ENCODE measurements around the gene DHRS3.

Gene DHRS3

DNA sequence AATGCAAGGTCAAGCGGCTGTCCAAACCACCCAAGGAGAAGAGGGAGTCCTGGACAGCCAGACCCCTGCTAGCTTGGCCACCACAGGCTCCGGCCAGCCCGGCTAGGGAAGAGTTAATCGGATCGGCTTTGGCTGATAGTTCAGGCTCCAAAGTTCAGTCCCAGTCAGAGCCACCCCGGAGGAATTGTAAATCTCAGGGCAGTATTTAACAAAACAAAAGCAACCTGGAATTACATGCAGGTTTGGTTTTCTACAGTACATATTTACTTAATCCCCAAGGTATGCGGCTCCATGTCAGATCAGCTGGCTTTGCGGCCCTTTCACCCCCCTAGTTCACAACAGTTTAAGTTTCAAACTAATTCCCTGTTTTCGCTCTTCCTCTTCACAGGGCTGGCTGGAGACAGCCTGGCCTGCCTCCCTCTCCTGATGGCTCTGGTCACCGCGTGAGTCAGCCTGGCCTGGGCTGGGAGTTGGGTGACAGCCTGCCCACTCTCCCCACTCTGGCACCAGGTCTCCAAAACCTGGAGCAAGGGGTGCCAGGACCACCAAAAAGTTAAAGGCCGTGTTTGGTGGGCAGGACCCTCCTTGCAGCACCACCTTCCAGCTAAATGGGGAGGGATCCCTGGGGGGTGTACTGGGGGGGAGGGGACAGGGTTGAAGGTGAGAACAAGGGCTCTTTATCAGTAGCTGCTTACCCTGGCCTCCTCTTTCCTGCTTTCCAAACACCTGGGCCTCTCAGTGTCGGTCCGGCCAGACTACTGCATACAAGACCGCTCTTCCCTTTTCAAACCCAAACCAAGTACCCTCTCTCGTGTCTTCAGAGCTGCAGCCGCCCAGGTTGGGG lies 1.9 kb downstream of the DHRS3 start:
- no peak for DNase-seq

DNA sequence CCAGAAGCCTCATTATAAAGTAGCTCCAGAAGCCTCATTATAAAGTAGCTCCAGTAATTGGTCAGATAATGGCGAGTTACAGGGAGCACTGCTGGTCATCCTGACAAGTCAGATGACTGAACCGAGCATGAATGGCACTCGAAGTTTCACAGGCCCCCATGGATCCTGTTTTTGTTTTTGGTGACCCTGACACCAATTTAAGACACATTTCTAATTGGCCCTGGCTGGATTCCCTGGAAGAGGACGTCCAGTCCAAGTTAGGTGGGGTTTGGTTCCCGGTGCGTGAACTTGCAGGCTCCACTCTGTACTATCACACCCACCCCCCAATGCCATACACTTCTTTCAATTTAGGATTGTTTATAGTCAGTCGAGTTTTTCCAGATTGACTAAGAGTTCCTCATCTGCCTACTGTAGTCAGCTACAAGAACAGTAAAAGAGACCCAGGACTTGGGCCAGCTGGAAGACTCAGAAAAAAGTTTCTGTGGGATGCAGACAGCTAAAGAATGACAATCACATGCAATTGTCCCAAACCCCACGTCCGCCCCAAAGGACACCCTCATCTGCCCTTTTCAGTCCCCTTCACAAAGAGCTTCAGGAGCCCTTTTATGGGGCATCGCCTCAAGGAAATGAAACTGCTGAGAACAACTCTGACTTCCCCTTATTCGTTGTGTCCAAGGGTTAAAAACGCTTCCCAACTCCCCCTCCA lies 2.7 kb downstream of the DHRS3 start:
- DNase-seq = no peak

DNA sequence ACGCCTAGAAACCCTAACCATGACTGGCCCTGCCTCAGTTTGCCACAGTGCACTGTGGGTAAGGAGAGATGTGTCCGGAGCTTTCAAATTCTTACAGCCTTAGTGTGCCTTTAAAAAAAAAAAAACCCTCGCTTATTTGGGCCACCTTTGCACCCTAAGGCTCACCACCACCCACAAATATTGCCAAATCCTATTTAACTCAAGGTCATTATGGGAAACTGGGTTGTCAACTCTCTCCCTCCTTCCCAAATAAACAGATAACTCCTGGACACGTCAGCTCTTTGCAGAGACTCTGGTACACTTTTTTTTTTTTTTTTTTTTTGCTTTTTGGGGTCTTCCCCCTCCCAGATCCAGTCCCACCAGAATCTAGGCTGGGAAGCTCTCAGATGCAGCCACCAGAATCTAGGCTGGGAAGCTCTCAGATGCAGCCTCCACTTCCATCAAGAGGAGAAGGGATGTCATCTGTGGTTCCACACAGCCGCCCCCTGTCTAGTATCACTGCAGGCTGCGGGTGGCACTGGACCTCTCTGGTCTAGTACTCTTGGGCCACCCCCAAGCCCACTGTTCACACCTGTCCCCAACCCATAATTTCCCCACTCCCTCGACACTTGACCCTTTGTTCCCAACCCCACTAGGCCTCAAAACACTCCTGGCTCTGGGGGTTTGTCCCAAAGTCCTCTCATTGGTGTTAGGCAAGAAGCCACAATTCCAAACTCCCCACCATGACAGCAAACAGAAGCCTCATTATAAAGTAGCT lies 3.4 kb downstream of the DHRS3 start:
- no peak for DNase-seq

DNA sequence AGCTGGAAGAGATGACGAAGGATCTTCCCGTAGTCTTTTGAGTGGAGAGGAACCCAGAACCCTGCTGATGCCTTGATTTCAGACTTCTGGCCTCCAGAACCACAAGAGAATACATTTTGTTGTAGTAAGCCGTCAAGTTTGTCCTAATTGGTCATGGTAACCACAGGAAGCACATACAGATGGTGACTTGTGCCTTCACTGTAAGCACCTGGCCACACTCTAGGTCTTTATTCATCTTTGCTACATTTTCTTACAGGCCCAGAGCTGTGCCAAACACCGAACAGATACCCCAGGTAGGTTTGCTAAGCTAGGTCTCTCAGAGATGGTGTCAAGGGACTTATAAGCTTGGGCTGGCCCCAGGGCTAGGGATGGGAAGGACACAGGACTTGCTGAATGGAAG lies 4.8 kb downstream of the DHRS3 start:
- no peak for DNase-seq

DNA sequence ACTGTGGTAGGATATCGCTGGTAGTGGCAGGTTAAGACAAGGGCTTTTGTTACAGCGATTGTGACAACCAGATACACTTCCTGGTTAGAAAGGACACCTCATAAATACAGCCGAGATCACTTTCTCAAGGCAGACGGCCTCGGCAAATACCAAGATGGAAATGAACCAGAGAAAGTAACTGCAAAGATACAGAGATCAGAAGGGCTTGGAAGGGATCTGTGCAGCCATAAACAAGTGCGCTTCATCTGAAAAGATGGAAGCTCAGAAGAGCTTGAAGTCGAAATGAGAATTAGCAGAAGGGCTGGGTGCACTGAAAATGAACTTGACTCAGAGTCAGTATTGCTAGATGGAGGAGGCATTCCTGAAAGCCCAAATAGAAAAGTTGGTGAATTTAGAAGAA lies 7.1 kb downstream of the DHRS3 start:
- no peak for DNase-seq

DNA sequence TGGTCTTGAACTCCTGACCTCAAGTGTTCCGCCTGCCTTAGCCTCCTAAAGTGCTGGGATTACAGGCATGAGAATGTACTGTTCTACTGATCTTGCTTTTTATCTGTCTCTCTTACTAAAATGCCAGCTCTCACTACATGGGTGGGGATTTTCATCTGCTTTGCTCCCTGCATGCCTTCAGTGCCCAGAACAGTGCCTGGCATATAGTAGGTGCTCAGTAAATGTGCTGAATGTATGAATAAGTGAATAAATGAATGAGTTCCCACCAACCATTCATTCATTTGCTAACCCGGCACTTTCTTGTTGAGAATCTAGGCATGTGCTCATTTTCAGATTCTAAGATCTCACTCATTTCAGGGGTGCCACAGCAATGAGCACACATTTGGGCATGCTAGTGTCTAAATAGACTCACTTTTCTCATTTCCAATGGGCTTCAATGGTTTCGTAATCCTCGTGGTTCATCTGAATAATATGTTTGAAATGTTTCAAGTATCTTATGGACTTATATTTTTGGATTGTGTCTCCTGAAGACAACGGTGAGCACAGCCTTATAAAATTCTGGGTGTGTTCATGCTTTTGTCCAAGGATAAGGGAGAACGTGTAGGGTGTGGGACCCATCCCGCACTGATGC lies 7.6 kb downstream of the DHRS3 start:
- DNase-seq = no peak

DNA sequence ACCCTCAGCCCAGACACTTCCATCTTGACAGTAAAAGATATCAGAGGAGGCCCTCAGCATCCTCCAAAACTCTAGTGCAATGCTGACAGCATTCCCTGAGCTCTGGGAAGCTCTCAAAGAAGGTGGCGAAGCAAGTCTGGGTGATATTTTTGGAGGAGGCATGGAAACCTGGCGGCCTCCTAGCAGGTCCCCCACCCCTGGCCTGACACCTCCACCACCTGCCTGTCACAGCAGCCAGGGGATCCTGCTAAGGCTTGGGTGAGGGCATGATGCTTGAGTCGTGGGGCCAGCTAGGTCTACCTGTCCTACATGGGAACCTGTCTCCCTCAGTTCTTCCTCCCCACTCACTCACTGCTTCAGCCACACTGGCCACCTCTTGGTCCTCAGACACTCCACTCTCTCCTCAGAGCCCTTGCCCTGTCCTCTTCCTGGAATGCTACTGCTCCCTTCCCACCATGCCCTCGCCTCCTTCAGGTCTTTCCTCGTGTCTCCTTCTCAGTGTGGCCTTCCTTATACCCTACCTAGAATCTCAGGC lies 8.5 kb downstream of the DHRS3 start:
- DNase-seq = no peak

DNA sequence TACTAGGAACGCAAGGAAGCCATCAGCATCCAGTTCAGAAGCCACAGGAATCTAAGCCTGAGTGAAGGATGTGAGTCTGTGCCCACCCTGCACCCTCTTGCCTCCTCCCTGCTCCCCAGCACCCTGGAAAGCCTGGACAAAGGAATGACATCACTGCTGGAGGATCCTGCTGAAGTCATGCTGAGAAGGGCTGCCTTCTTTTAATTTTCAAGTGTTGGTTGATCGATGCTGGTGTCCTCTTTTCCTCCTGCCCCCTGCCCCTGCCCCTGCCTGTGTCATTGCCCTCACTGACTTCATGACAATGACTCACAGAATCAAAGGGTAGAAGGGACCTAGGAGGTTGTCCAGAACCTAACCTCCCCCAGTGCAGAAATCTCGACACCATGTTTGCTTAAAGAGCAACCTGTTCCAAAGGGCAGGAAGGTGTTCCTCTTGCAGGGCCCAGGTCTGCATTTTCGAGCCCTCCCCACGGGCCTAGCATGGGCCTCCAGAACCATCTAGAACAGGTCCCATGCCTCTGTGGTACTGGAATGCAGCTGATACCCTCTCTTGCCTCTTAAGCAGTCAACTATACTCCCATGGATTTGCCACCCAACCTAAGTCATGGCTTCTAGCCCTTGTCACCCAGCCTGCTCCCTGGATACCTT lies 9.6 kb downstream of the DHRS3 start:
- DNase-seq = no peak

DNA sequence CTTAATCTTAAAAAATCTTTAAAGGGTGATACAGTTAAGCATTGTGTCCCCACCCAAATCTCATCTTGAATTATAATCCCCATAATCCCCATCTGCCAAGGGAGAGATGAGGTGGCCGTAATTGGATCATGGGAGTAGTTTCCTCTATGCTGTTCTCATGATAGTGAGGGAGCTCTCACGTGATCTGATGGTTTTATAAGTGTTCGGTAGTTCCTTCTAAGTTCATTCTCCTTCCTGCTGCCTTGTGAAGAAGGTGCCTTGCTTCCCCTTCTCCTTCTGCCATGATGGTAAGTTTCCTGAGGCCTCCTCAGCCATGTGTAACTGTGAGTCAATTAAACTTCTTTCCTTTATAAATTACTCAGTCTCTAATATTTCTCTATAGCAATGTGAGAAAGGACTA lies 10.7 kb downstream of the DHRS3 start:
- no peak for DNase-seq

DNA sequence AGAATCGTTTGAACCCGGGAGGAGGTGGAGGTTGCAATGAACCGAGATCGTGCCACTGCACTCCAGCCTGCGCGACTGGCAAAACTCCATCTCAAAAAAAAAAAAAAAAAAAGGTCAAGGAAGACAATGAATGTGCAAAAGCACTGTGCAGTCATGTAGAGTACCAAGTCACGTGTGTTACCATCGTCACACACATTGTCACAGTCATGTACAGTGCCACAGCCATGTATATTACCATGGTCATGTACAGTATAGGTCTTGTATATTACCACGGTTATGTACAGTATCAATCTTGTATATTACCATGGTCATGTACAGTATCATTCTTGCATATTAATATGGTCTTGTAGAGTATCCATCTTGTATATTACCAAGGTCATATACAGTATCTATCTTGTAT lies 13.0 kb downstream of the DHRS3 start:
- no peak for DNase-seq

DNA sequence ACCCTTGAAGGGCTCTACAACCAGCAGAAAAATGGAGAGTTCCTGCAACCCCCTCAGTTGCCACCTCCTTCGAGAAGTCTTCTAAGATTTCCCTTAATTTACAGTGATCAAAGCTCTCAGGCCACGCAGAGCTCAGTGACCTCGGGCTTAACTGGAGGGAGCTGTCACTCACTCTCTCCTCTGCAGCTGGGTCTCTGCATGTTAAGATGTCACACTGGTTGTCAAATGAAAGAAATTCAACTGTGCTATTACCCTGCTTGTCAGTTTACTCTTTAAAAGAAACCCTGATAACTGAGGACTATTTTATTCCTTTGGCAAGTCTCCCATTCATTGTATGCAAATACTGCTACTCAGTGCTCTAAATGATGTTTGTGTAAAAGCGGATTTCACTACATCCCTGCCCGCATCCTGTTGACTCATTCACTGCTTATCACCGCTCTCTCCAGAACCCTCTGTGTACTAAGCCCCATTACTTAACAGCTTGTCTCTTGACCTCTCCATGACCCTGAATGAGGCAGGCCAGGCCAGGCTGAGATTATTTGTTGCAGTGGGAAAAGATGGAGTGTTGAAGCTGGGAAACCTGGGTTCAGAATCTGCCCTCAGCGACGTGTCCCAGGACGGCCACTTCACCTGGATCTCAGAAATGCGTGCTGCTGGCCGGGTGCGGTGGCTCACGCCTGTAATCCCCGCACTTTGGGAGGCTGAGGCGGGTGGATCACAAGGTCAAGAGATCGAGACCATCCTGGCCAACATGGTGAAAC lies 13.7 kb downstream of the DHRS3 start:
- peak in 1 of 4 experiments; percentile 17 for DNase-seq

DNA sequence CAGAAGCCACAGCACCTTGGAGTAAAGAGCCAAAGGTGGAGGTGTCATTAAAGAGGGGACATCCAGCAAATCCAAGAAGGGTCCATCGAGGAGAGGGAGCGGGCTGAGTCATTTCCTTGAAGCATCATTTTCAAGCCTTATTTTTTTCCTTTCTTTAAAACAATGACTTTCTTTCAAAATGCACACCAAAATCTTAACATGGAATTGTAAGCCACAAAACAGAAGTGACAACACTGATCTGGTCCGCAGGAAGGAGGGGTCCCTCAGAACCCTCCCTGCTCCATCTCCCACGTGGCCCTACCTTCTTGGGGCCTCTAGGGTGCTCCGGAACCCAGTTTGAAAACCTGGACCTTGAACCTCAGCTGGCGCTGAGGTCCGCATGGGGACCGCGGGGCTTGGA lies 14.8 kb downstream of the DHRS3 start:
- no peak for DNase-seq

DNA sequence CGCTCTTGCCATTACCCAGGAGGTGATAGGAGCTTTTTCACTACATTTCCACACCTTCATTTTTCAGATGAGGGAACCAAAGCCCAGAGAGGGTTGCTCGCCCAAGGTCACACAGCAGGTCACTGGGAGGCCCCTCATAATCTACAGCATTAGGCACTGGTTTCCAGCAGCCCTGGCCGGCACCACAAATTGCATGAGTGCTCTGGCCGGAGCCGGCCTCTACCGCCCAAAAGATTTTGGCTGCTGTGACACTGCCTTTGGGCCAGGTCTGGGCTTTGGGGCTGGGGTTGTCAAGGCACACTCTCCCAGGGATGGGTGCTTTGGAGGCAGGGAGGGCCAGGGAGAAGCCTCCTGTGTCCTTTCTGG lies 15.4 kb downstream of the DHRS3 start:
- DNase-seq = no peak

DNA sequence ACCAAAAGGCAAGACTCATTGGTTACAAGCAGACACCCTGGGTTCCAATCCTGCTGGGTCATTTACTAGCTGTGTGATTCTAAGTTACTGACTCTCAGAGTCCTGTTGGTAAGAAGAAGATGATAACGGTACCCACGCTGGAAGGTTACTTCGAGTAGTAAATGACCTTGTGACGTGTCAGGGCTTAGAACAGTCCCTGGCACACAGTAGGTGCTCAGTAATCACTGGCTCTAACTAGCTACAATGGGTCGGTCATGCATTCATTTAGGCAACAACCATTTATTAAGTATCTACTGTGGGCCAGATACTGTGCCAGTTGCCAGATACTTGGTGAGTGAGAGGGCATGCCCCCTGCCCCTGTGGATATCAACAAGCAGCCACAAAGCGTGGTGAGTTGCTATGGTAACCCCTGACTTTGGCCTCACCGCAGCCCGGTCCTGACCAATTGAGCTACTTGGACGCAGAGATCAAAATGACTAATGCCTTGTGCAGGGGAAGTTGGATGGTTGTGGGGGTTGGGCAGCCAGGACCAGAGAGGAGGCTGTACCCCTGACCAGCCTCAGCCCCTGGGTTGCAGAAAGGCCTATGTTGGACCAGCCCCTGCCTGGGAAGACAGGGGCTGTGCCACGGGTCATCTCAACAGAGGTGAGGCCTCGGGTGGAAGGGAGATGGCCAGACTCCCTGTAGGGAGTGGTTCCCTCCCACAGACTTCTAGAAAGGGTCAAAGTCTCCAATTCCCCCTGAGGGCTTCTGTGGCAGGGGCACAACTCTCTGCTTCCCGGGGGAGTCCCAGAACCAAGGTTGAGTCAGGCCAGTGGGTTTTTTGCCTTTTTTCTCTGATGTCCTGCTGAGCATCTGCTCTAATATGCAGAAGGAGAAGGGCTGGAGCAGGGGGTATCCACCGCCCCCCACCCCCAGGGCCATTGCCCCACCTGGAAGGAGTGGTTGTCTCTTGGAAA lies 16.0 kb downstream of the DHRS3 start:
- DNase-seq = no peak

DNA sequence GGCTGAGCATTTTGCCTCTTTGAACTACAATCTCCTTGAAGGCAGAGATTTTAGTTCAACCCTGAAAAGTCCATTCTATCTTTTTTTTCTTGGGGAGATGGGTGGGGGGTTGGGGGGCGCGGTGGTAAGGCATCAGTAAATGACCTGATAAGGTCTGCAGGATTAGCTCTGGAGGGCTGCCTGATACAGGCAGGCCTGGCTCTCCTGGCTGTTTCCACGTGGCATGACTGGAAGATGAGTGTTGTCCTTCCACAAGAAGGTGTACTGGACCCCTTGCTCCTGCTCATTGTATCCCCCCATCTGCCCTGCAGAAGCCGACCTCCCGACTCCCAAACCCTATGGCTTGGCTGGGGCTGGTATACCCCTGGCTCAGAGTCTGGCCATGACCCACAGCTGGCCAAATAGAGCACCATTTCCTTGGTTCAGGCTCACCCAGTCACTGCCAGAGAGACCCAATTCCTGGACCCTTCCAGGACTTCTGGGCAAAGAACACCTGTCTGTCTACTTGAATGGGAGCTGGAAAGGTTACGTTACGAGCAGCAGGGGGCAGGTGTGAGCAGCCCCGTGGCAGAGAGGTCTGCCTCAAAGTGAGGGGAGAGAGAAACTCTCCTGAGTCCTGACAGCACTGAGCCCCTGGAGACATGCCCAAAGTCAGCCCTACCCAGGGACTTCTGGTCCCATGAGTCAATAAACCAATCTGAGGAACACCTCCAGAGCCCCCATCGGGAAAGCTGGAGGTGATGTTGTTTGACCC lies 17.0 kb downstream of the DHRS3 start:
- DNase-seq = peak in 2 of 4 experiments; percentile 13 to 45

DNA sequence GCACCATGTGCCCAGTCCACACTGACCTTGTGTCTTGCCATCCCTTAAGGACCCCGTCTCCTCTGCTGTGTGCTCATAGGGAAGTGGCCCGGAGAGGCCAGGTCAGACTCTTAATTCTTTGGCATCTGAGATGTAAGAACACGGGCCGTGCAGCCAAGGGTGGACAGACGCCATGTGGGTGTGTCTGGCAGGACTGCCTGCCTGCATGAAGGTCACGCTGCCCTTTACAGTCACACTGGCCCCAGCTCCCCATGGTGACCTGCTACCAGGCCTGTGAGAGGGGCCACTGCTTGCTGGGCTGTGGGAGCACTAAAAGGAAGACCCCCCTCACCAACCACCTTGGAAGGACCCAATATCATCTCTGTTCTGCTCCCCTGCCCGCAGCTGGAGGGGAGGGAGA lies 17.7 kb downstream of the DHRS3 start:
- no peak for DNase-seq

DNA sequence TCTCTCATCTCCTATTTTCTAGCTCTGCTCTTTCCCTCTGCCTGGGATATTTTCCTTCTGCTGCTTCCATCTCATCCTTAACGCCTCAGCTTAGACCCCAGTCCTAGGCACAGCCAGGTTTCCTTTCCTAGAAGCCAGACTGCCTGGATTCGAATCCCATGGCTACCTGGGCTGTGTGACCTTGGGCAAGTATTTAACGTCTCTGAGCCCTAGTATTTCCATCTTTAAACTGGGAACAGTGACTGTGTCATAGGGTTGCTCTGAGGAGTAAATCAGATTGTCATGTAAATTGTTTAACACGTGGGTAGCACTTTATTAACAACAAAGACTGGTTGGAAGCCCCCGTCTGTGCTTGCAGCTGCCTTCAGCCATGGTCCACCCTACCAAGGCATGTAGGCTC lies 18.4 kb downstream of the DHRS3 start:
- DNase-seq = no peak

DNA sequence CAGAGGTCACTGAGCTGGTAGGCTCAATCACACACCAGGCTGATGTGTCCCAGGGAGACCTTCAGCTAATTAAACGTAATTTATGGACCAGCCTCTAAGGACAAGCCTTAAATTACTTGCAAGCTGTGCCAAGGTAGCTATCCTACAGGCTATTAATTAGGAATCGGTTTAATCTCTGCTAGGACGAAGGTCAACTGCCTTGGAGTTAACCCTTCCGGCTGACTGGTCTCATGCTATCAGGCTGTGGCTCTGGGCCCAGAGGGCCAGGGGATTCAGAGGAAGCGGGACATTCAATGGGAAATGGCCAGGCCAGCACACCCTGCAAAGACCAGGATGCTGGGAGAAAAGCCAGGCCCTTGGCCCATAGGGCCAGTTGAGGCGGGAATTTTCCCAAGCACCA lies 19.0 kb downstream of the DHRS3 start:
- DNase-seq = no peak

DNA sequence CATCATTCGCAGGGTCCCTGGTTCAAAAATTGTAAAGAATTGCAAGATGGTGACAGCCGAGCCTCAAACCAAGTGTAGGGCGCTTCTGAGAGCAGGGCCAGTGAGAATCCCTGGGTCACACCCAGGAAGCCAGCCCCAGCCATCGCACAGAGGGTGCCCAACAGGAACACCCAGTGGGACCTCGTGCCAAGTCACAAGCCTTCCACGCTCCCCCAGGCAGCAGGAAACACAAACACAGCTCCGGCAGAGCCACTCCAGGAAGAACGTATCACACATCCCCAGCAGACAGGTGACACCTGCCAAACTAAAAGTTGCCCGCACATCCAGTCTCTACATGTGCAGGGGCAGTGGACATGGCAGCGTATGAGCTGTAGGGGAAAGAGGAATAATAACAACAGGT lies 20.2 kb downstream of the DHRS3 start:
- DNase-seq = no peak

Measured in activated naive CD4-positive, alpha-beta T cell (primary cell).